GM12865 (cell line): ENCODE measurements around the gene TMEM82.

ENCODE experiments used
- DNase-seq: peaks from one replicate; pipeline ENCODE4 v3.0.0; 2010; ENCODE audit warnings: low read depth
- H3K4me3 ChIP-seq: 2 replicates; pipeline ENCODE4 v1.5.1; 2011; ENCODE audit warnings: mild to moderate bottlenecking, low read depth, low read length, control low read depth
- CTCF ChIP-seq: IDR thresholded peaks from 2 replicates; pipeline ENCODE4 v1.5.1; 2011; ENCODE audit warnings: low read length, control low read depth, low read depth, inconsistent platforms; ENCODE audit not compliant: insufficient read depth; ENCODE audit errors: missing control alignments

TMEM82 gene

GRCh38 chr1:15758953-15759661 is 16.8 kb downstream of the TMEM82 start:
- DNase-seq: no peak
- TF ChIP-seq CTCF: no peak

GRCh38 chr1:15760520-15761211 is 18.4 kb downstream of the TMEM82 start:
- no peak overlapping the region for H3K4me3 ChIP-seq
- no peak for DNase-seq
- TF ChIP-seq CTCF: no peak

More at GRCh38 chr1:15758953-15759661, 16.8 kb downstream of the TMEM82 start:
- H3K4me3 ChIP-seq: no peak overlapping the region

GRCh38 chr1:15761366-15762128 is 19.2 kb downstream of the TMEM82 start:
- H3K4me3 ChIP-seq: no peak overlapping the region
- TF ChIP-seq CTCF: no peak
- no peak for DNase-seq

- DNase-seq: no peak
- TF ChIP-seq CTCF: no peak
- H3K4me3 ChIP-seq: no peak overlapping the region
Observed at GRCh38 chr1:15762546-15762945, 20.2 kb downstream of the TMEM82 start.

GRCh38 chr1:15764269-15764764 is 22.0 kb downstream of the TMEM82 start:
- TF ChIP-seq CTCF: no peak
- no peak for DNase-seq
- no peak overlapping the region for H3K4me3 ChIP-seq

GRCh38 chr1:15764890-15765289 is 22.6 kb downstream of the TMEM82 start:
- DNase-seq: no peak
- TF ChIP-seq CTCF: no peak
- no peak overlapping the region for H3K4me3 ChIP-seq
